Upper lobe of left lung (tissue), 6 donors: ENCODE measurements around the gene TMEM273. TPM values are rescaled to one million over a fixed set of nuclear protein-coding genes. Genes with fewer than 3 reads are reported as not detected.

Experiments
- ATAC-seq, 2 donors: fragments of 200-7000 bp; cut with Tn5 transposase; one replicate each; pipeline ENCODE4 v1.9.1; 2022; ENCODE audit warnings: mild to moderate bottlenecking in 2 of 2, moderate library complexity in 2 of 2; ENCODE audit not compliant: low FRiP score in 2 of 2
- DNase-seq, 2 donors: peaks; one replicate each; pipeline ENCODE4 v3.0.0-alpha.2; 2019 to 2020
- H3K27ac ChIP-seq, 4 donors: fragments of 200-600 bp; sonication (generic); one replicate each; pipeline ENCODE4 v1.5.1; 2016 to 2019
- H3K27me3 ChIP-seq, 4 donors: fragments of 200-600 bp; sonication (generic); one replicate each; pipeline ENCODE4 v1.5.1; 2017 to 2019
- H3K36me3 ChIP-seq, 4 donors: fragments of 200-600 bp; sonication (generic); one replicate each; pipeline ENCODE4 v1.5.1; 2016 to 2019
- H3K4me1 ChIP-seq, 4 donors: fragments of 200-600 bp; sonication (generic); one replicate each; pipeline ENCODE4 v1.5.1; 2018 to 2019
- H3K4me3 ChIP-seq, 4 donors: fragments of 200-600 bp; sonication (generic); one replicate each; pipeline ENCODE4 v1.5.1; 2017 to 2019; ENCODE audit warnings: mild to moderate bottlenecking in 2 of 4, moderate library complexity in 1 of 4
- H3K9me3 ChIP-seq, 4 donors: fragments of 200-600 bp; sonication (generic); one replicate each; pipeline ENCODE4 v1.5.1; 2018 to 2019
- CTCF ChIP-seq, 6 experiments: fragments of 450-650 bp in 4 of 6; fragments of 200-600 bp in 2 of 6; sonication (generic) in 2 of 6; IDR thresholded peaks; one replicate each; pipeline ENCODE4 v1.5.1; 2016 to 2019; ENCODE audit warnings: antibody characterized with exemption in 6 of 6
- EP300 ChIP-seq, 4 donors: sonication (generic); formaldehyde crosslinking; IDR thresholded peaks; one replicate each; pipeline ENCODE4 v1.5.1; 2017; ENCODE audit warnings: antibody characterized with exemption in 4 of 4, control low read depth in 2 of 4
- POLR2A ChIP-seq, 4 donors: fragments of 450-650 bp; IDR thresholded peaks; one replicate each; pipeline ENCODE4 v1.5.1; 2016 to 2017; ENCODE audit warnings: antibody characterized with exemption in 4 of 4, mild to moderate bottlenecking in 2 of 4
- POLR2AphosphoS5 ChIP-seq, 2 donors: sonication (generic); formaldehyde crosslinking; IDR thresholded peaks; one replicate each; pipeline ENCODE4 v1.5.1; 2017; ENCODE audit warnings: antibody characterized with exemption in 2 of 2
- WGBS, 2 donors: methylation state at CpG; one replicate each; pipeline ENCODE4 v1.1.5; 2017 to 2018; 5-methylcytosine and 5-hydroxymethylcytosine counted together
- total RNA-seq, 6 donors: library from RNA; depleted of rRNA in 4 of 6; stranded (reverse); fragments of >200 nt in 4 of 6; gene quantifications; one replicate each; pipeline versions ENCODE4 v1.1.0 to v1.2.1, GENCODE V29; 2016 to 2021
- donor health status: DM: no; HTN: no; CAD: no; lungs with moderate emphysema.
- donor health status: DM: no; HTN: yes; CAD: no; lungs with severe emphysema.

TMEM273 gene
- total RNA-seq, 6 donors from 2014 or later: 12.3 to 52.3 (median 30.7) TPM

GRCh38 chr10:49174261-49174925 lies 13.8 kb downstream of the TMEM273 start:
- peaks cover 12 to 18% (median 15%) of the 10 kb centered on the region in 4 donors for H3K4me1 ChIP-seq
- no peaks in the 10 kb centered on the region for H3K36me3 ChIP-seq
- no peak overlapping the region for H3K4me3 ChIP-seq
- 74 to 75% methylated on average over 14 to 15 of the region's 15 CpGs for WGBS, 2 donors
- H3K27me3 ChIP-seq: no peaks in the 10 kb centered on the region
- no peaks in the 10 kb centered on the region for H3K9me3 ChIP-seq
- TF ChIP-seq EP300 (IDR thresholded peaks at IDR 0.05) (no peak), CTCF (IDR thresholded peaks at IDR 0.05) (no peak), POLR2AphosphoS5 (IDR thresholded peaks at IDR 0.05) (no peak), POLR2A (IDR thresholded peaks at IDR 0.05) (no peak)
- H3K27ac ChIP-seq: no peak overlapping the region
- ATAC-seq (no peak), DNase-seq (no peak)

- Histone ChIP-seq H3K9me3 (no peaks in the 10 kb centered on the region), H3K27ac (no peak overlapping the region), H3K36me3 (no peaks in the 10 kb centered on the region), H3K4me1 (peaks cover 12 to 19% (median 17%) of the 10 kb centered on the region in 4 donors), H3K4me3 (no peak overlapping the region), H3K27me3 (no peaks in the 10 kb centered on the region)
- DNase-seq (no peak), ATAC-seq (no peak)
- TF ChIP-seq POLR2A (IDR thresholded peaks at IDR 0.05) (no peak), POLR2AphosphoS5 (IDR thresholded peaks at IDR 0.05) (no peak), EP300 (IDR thresholded peaks at IDR 0.05) (no peak), CTCF (IDR thresholded peaks at IDR 0.05) (no peak)
- WGBS, 2 donors: 63 to 92% methylated on average over 3 to 4 of the region's 4 CpGs
These were observed 14.3 kb downstream of the TMEM273 start for GRCh38 chr10:49173853-49174252.

DNA sequence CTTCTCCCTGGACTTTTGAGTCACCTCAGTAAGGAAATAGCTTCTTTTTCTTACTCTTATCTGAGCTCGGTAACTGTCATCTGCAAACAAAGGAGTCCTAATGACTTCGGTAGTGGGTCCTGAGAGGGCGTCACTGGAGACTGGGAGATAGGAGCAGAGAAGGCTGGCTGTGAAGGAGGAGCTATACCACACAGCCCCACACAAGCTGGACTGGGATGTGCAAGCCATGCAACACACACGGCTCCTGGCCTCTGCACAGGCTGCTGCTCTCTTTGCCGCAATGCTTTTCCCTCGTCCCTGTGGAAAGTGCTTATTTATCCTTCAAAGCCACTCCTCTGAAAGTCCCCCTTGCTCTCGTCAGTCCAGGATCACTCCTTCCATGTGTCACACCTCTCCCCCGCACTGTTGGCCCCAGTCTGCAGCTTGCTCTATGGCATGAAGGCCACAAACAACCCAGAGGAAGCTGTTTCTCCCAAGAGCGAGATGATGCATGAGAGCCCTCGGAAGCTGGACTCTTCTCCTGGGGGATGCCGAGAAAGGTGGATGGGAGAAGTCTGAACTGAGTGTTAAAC lies 14.9 kb downstream of the TMEM273 start:
- Histone ChIP-seq H3K27me3 (no peaks in the 10 kb centered on the region), H3K36me3 (no peaks in the 10 kb centered on the region), H3K4me3 (no peak overlapping the region), H3K9me3 (no peaks in the 10 kb centered on the region), H3K4me1 (peaks cover 12 to 19% (median 17%) of the 10 kb centered on the region in 4 donors), H3K27ac (no peak overlapping the region)
- ATAC-seq: no peak
- 85 to 96% methylated on average over 11 of the region's 11 CpGs for WGBS, 2 donors
- no peak for DNase-seq
- TF ChIP-seq CTCF (IDR thresholded peaks at IDR 0.05): no peak
- TF ChIP-seq EP300 (IDR thresholded peaks at IDR 0.05): no peak
- TF ChIP-seq POLR2AphosphoS5 (IDR thresholded peaks at IDR 0.05): no peak
- no peak for TF ChIP-seq POLR2A (IDR thresholded peaks at IDR 0.05)

DNA sequence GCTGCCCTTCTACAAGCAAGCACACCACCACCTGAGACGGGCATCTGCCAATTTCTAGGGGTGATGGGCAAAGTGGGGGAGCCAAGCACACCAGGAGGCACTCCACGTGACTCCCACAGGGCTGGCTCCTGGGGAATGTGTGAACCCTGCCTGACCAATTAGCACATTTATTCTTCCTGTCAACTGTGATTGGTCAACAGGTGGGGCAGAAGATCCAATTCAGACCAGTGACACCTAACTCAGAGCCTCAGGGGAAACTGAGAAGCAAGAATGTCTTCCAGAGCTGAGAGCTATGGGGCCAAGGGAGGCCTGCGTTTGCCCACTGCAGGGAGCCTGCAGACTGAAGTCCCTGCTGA lies 15.4 kb downstream of the TMEM273 start:
- Histone ChIP-seq H3K27me3 (no peaks in the 10 kb centered on the region), H3K9me3 (no peaks in the 10 kb centered on the region), H3K27ac (no peak overlapping the region), H3K4me1 (peaks cover 11 to 15% (median 13%) of the 10 kb centered on the region in 4 donors), H3K36me3 (no peaks in the 10 kb centered on the region), H3K4me3 (no peak overlapping the region)
- no peak for DNase-seq
- no peak for ATAC-seq
- 86 to 100% methylated on average over 1 to 3 of the region's 3 CpGs for WGBS, 2 donors
- no peak for TF ChIP-seq POLR2AphosphoS5 (IDR thresholded peaks at IDR 0.05)
- TF ChIP-seq POLR2A (IDR thresholded peaks at IDR 0.05): no peak
- TF ChIP-seq EP300 (IDR thresholded peaks at IDR 0.05): no peak
- no peak for TF ChIP-seq CTCF (IDR thresholded peaks at IDR 0.05)
